ENCODE measurements around the gene ORM1. TPM values are rescaled to one million over a fixed set of nuclear protein-coding genes. Genes with fewer than 3 reads are reported as not detected.
"Not testable (repeated sequence)": the region's sequence is repeated elsewhere in the genome, so short reads cannot be mapped to it uniquely, and the experiment has no call there.

The ORM1 gene
- total RNA-seq, 1 donor from 2014 or later: 0.64 TPM

GRCh38 chr9:114322160-114322818 lies 609 bp upstream of the ORM1 start:
- DNase-seq (ENCODE audit: low spot score): not testable (repeated sequence)

DNA sequence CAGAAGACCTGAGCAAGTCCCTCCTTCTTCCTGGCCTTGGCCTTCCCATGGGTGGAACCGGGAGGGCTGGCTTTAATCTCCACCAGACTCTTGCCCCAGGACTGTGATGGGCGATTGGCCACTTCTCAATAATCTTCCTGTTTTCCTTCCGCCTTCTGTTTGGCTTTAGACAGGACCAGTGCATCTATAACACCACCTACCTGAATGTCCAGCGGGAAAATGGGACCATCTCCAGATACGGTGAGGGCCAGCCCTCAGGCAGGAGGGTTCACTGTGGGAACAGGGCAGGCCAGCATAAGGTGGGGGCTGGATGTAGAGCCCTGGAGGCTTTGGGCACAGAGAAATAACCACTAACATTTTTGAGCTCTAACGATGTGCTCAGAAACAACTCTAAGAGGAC lies 951 bp downstream of the ORM1 start:
- DNase-seq (ENCODE audit: low spot score): not testable (repeated sequence)

DNA sequence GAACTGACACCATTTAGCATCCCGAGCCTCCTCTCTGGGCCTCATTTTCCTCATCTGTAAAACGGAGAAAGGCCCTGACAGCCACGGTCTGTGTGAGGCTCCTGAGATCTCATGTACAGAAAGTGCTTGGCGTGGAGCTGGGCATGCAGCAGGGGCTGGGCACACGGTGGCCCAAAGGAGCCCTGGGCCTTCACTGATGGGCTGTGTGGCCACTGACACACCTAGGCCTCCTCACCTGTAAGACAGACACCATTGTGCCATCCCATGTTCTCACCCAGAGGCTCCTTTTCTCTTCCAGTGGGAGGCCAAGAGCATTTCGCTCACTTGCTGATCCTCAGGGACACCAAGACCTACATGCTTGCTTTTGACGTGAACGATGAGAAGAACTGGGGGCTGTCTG lies 1.6 kb downstream of the ORM1 start:
- DNase-seq (ENCODE audit: low spot score): no peak

DNA sequence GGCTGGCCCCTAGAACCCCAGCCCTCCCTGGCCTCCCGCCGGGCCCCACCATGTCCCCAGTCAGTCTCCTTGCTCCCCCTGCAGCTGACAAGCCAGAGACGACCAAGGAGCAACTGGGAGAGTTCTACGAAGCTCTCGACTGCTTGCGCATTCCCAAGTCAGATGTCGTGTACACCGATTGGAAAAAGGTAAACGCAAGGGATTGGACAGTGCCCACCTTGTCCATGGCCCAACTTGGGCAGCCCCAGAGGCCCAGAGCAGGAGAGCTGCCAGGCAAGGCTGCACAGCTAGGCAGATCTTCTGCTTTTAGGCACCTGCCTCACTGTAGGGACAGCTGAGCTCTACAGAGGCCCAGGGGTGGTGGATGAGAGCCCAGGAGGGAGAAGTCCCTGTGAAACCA lies 2.1 kb downstream of the ORM1 start:
- not testable (repeated sequence) for DNase-seq (ENCODE audit: low spot score)

DNA sequence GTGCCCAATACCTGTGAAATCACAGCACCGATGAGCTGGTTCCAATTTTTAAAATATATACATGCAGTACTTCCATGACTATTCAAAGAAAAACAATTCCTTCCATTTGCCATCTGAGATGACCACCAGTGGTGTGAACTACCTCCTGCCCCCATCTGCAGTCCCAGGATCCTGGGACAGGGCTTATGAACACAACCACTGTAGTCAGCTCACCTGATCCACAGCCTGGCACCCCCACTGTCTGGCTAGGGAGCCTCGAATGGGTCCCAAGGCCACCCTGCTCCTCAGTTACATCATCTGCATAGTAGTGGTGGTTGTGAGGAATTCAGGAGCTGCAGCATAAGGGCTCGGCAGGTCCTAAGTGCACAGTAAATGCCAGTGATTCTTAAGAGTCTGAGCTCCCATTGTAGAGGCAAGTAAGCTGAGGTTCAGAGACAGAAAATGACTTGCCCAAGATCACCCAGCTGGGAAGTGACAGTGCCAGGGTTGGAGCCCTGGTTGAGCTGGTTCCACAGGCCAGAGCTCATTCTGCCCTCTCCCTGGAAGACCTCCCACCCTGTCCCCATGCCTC lies 2.9 kb downstream of the ORM1 start:
- DNase-seq (ENCODE audit: low spot score): not testable (repeated sequence)

GRCh38 chr9:114327749-114328148 lies 4.9 kb downstream of the ORM1 start:
- DNase-seq (ENCODE audit: low spot score): no peak

DNA sequence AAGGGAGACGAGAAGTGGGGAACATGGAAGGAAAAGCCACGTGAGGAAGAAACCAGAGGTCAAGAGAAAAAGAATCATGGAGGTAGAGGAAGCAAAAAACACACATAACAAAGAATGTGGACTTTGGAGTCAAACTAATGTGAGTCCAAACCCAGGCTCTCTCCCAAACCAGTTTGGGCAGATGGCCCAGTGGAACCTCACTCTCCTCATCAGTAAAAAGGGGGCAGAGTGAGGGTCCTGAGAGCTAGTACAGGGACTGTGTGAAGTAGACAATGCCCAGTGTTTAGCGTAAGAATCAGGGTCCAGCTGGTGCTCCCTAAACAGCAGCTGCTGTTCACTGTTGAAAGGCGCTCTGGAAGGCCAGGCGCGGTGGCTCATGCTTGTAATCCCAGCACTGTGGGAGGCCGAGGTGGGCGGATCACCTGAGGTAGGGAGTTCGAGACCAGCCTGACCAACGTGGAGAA lies 5.5 kb downstream of the ORM1 start:
- DNase-seq (ENCODE audit: low spot score): not testable (repeated sequence)

DNA sequence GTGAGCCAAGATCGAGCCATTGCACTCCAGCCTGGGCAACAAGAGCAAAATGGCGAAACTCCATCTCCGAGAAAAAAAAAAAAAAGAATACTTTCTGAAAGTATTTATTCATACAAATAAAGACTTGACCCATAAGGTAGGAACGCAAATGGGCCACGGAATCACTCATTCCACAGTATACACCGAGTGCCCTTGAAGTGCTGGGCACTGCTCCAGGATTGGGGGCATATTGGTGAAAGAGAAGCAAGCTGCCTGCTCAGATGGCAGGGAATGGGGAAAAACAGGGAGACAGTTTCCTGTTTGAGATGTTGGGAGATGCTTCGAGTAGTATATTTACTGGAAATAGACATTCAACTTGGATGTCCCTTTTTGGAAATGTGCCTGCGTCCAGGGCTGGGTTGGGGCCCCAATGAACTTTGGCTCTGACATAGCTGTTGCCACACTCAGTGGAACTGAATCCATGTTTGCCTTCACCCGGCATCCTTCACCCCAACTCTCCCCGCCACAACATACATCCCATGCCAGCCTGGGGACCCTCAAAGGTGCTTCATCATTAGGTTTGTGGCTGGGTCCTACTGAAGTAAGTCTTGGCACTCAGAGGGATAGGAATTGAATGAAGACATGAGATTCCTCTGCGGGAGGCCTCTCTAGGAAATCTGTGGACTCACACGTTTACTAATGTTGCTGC lies 6.2 kb downstream of the ORM1 start:
- DNase-seq (ENCODE audit: low spot score): not testable (repeated sequence)

DNA sequence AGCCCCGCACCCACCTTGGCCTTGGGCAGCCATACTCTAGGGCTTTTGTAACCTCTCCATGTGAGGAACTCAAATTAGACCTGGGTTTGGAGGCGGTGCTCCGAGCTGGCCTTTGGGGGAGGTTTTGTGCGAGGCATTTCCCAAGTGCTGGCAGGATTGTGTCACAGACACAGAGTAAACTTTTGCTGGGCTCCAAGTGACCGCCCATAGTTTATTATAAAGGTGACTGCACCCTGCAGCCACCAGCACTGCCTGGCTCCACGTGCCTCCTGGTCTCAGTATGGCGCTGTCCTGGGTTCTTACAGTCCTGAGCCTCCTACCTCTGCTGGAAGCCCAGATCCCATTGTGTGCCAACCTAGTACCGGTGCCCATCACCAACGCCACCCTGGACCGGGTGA lies 6.7 kb downstream of the ORM1 start, which contains the start of gene ORM2:
ORM2 (plus strand) TSS at position 245 of the 398 bp plus-strand sequence; CDS start at position 281, 36 bp downstream.
- DNase-seq (ENCODE audit: low spot score): not testable (repeated sequence)

DNA sequence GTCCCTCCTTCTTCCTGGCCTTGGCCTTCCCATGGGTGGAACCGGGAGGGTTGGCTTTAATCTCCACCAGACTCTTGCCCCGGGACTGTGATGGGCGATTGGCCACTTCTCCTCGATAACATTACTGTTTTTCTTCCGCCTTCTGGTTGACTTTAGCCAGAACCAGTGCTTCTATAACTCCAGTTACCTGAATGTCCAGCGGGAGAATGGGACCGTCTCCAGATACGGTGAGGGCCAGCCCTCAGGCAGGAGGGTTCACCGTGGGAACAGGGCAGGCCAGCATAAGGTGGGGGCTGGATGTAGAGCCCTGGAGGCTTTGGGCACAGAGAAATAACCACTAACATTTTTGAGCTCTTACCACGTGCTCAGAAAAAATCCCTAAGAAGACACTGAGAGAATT lies 7.7 kb downstream of the ORM1 start:
- no peak for DNase-seq (ENCODE audit: low spot score)

- not testable (repeated sequence) for DNase-seq (ENCODE audit: low spot score)
These were observed 8.6 kb downstream of the ORM1 start for GRCh38 chr9:114331229-114332195.

DNA sequence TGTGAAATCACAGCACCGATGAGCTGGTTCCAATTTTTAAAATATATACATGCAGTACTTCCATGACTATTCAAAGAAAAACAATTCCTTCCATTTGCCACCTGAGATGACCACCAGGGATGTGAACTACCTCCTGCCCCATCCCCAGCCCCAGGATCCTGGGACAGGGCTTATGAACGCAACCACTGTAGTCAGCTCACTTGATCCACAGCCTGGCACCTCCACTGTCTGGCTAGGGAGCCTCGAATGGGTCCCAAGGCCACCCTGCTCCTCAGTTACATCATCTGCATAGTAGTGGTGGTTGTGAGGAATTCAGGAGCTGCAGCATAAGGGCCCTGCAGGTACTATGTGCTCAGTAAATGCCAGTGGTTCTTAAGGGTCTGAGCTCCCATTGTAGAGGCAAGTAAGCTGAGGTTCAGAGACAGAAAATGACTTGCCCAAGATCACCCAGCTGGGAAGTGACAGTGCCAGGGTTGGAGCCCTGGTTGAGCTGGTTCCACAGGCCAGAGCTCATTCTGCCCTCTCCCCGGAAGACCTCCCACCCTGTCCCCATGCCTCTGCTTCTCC lies 9.7 kb downstream of the ORM1 start:
- not testable (repeated sequence) for DNase-seq (ENCODE audit: low spot score)

- DNase-seq (ENCODE audit: low spot score): not testable (repeated sequence)
These were observed 10.8 kb downstream of the ORM1 start for GRCh38 chr9:114333718-114334117.

DNA sequence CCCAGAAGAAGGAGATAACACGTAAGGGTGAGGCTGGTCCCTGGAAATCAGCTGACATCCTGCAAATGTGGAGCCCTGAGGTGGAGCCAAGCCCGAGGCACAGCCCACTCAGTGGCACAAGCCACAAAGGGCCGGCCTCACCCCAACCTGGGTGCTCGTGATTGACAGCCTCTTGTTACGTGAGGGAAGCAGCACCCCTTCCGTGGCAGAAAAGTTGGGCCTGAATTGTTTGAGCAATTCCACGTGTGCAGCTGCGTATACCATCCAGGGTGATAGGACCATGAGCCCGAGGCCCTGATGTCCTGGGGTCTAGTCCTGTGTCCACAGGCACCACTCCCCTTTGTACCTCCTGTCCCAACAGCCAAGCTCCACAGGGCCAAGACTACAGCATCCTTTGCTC lies 11.6 kb downstream of the ORM1 start:
- no peak for DNase-seq (ENCODE audit: low spot score)

DNA sequence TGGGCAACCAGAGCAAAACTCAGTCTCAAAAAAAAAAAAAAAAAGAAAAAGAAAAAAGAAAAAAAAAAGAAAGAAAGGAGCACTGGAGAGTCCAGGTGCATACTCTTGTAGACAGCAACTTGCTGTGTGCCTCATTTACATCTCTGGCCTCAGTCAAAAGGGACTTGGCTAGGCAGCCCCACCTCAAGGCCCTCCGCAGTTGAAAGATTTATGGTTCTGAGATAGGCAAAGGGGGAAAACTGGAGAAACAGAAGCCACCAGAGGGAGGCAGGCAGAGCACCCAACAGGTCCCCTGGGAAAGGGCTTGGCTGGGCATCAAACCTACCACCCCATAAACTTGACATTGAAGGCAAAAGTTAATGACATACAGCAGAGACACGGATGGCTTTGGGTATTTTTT lies 12.8 kb downstream of the ORM1 start:
- DNase-seq (ENCODE audit: low spot score): no peak

- DNase-seq (ENCODE audit: low spot score): no peak
These were observed 13.3 kb downstream of the ORM1 start for GRCh38 chr9:114336157-114336556.

DNA sequence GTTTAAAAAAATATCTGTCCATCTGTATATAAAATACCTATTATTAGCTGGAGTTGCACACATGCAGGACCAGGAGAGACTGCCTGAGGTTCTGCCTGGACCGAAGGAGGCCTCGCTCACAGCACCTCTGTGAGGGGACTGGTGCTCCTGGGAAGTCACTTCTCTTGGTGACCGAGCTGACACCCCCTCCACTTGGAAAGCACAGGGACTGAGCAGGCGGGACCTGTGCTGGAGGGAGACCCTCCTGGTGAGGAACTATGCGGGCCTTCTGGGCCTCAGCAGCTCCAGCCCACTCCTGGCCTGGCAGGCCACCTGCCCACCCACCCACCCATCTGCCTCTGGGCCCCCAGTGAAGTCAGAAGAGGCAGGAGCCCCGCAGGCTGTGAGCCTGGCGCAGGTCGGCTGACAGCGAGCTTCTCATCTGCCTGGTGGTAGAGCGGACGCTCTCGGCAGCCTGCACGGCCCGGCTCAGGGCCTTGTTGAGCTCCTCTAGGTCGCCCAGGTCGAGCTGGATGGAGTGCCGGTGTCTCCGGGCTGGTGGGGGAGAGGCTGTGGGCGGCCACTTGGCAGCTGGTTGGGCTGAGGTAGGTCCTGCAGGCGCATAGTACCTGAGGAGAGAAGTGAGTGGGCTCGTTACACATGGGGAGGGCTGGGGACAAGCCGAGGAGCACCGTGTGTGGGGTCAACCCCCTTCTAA lies 13.9 kb downstream of the ORM1 start:
- no peak for DNase-seq (ENCODE audit: low spot score)

DNA sequence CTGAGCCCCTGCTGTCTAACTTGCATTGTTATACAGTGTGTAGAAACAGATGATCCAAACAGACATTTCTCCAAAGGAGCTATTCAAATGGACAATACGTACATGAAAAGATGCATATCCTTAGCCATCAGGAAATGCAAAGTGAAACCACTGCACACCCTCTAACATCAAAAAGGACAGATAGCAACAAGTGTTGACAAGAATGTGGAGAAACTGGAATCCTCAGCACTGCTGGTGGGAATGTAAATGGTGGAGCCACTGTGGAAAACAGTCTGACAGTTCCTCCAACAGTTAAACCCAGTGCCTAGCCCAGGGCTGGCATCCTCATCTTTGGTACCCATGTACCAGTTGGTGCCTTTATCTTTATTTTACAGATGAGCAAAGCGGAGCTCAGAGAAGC lies 15.3 kb downstream of the ORM1 start:
- DNase-seq (ENCODE audit: low spot score): no peak

DNA sequence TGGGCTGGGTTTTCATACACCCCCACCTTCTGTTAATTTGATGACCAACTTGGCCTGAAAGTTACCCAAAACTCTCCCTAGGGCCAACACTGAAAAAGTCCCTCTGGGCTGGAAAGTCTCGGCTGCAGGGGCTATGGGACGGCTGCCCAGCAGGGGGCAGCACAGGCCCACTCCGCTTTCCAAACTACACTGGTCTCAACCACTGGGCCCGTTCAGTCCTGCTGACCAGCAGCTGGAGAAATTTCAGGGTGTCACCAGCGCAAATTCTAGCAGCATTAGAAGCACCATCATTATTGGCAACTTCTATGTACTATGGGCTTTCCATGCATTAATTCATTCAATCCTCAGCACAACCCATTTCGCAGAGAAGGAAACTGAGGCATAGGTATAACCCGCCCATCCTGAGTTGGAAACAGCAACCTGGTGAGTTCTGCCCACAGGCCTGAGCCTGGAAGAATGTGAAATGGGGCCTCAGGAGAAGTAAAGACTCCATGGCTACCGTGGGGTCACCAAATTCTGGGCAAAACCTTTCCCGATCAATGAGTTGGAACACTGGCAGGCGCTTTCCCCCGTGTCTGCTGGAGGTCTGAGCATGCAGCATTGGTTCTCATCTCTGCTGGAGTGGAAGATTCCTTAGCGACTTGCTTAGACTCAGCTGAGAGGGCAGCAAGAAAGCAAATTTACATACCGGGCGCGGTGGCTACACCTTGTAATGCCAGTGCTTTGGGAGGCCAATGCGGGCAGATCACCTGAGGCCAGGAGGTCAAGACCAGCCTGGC lies 16.4 kb downstream of the ORM1 start:
- DNase-seq (ENCODE audit: low spot score): no peak
